SK-N-SH treated with all-trans-retinoic acid at 6 μM for 48 hours (cell line): ENCODE measurements around the gene ODAPH.

Experiments used
- ARNTL ChIP-seq: fragments of 450-650 bp; formaldehyde crosslinking; IDR thresholded peaks from 2 replicates; pipeline ENCODE4 v1.5.0; 2020; ENCODE audit warnings: low read depth, mild to moderate bottlenecking, moderate library complexity, borderline replicate concordance
- GLIS3 ChIP-seq: fragments of 250-450 bp; sonication (Bioruptor Pico); IDR thresholded peaks from 2 replicates; pipeline ENCODE4 v1.5.0; 2020; ENCODE audit warnings: mild to moderate bottlenecking, moderate library complexity
- PATZ1 ChIP-seq: fragments of 250-450 bp; sonication (Bioruptor Pico); IDR thresholded peaks from 2 replicates; pipeline ENCODE4 v1.8.0; 2020; ENCODE audit warnings: mild to moderate bottlenecking, moderate library complexity, borderline replicate concordance
- PPARA ChIP-seq: fragments of 250-450 bp; sonication (Bioruptor Pico); IDR thresholded peaks from 2 replicates; pipeline ENCODE4 v1.5.0; 2020; ENCODE audit warnings: mild to moderate bottlenecking, borderline replicate concordance
- RARB ChIP-seq: fragments of 250-450 bp; sonication (Bioruptor Pico); IDR thresholded peaks from 2 replicates; pipeline ENCODE4 v1.8.0; 2021; ENCODE audit warnings: mild to moderate bottlenecking, moderate library complexity
- ZC3H10 ChIP-seq: fragments of 250-450 bp; sonication (Bioruptor Pico); IDR thresholded peaks from 2 replicates; pipeline ENCODE4 v1.5.1; 2021; ENCODE audit warnings: mild to moderate bottlenecking, moderate library complexity
- ZFP3 ChIP-seq: fragments of 250-450 bp; sonication (Bioruptor Pico); IDR thresholded peaks from 2 replicates; pipeline ENCODE4 v1.5.0; 2020; ENCODE audit warnings: mild to moderate bottlenecking, moderate library complexity
- ZNF565 ChIP-seq: fragments of 450-650 bp; formaldehyde crosslinking; conservative IDR thresholded peaks from 2 replicates; pipeline ENCODE4 v1.5.0; 2020; ENCODE audit warnings: low read depth, mild to moderate bottlenecking, moderate library complexity
- ZNF70 ChIP-seq: fragments of 450-650 bp; formaldehyde crosslinking; IDR thresholded peaks from 2 replicates; pipeline ENCODE4 v1.5.0; 2020; ENCODE audit warnings: mild to moderate bottlenecking, moderate library complexity
- ZNF8 ChIP-seq: fragments of 450-650 bp; formaldehyde crosslinking; IDR thresholded peaks from 2 replicates; pipeline ENCODE4 v1.5.0; 2020; ENCODE audit warnings: mild to moderate bottlenecking, moderate library complexity

GRCh38 chr4:75525910-75526309 lies 30.0 kb upstream of the ODAPH start:
- TF ChIP-seq ZFP3 (CRISPR knock-in tag) (no peak), ZNF565 (no peak), PPARA (no peak), ZNF70 (no peak), ZC3H10 (CRISPR knock-in tag) (no peak), RARB (CRISPR knock-in tag) (no peak), ZNF8 (CRISPR knock-in tag) (no peak), GLIS3 (CRISPR knock-in tag) (no peak), PATZ1 (no peak), ARNTL (no peak)
